ENCODE measurements around the gene PLXNA4. TPM values are rescaled to one million over a fixed set of nuclear protein-coding genes. Genes with fewer than 3 reads are reported as not detected.

The PLXNA4 gene
- total and polyA plus RNA-seq, 9 of the 15 experiments (the other 6 are each of a cell fraction or from before 2014, with no cell fraction given), result under 0.01 to 0.09 TPM; not detected in 7

- no peak for TF ChIP-seq ZNF239 (CRISPR knock-in tag; IDR thresholded peaks at IDR 0.05)
- TF ChIP-seq NR1H2 (CRISPR knock-in tag; IDR thresholded peaks at IDR 0.05), result no peak
- no peak for TF ChIP-seq EHMT2 (IDR thresholded peaks at IDR 0.05)
- no peak for TF ChIP-seq C11orf30 (IDR thresholded peaks at IDR 0.05; ENCODE audit: low read depth)
- no peak for TF ChIP-seq FOXK2 (conservative IDR thresholded peaks at IDR 0.05 in 1 of 2, IDR thresholded peaks at IDR 0.05 in 1 of 2; ENCODE audit: low read depth in 2 of 2)
- TF ChIP-seq GTF2E2 (tag; IDR thresholded peaks at IDR 0.05), result no peak
- TF ChIP-seq MEIS2 (IDR thresholded peaks at IDR 0.05; ENCODE audit: partially characterized antibody), result no peak
These were observed 3.7 kb downstream of the PLXNA4 start (continued) for GRCh38 chr7:132572526-132572925.

GRCh38 chr7:132571970-132572369, 4.3 kb downstream of the PLXNA4 start:
- no peaks in the 10 kb centered on the region for H3K9me3 ChIP-seq (replicated peaks; ENCODE audit: control insufficient read depth, insufficient read depth, low read depth, low read length)
- H3K27ac ChIP-seq (ENCODE audit: extremely low read depth, low read depth, low read length), result no peak overlapping the region
- peaks cover 22% of the 10 kb centered on the region; the same call in 1 of the 2 replicates for H4K20me1 ChIP-seq (replicated peaks; ENCODE audit: control insufficient read depth, insufficient read depth, low read length)
- TF ChIP-seq ETV5 (CRISPR knock-in tag; IDR thresholded peaks at IDR 0.05; ENCODE audit: low read depth) (no peak), PURB (CRISPR knock-in tag; IDR thresholded peaks at IDR 0.05; ENCODE audit: low read depth) (no peak), ZNF77 (CRISPR knock-in tag; IDR thresholded peaks at IDR 0.05) (no peak), MECOM (CRISPR knock-in tag; IDR thresholded peaks at IDR 0.05) (no peak), IRF9 (tag; IDR thresholded peaks at IDR 0.05) (no peak), TCF7 (IDR thresholded peaks at IDR 0.05; ENCODE audit: borderline replicate concordance) (no peak), RFX7 (CRISPR knock-in tag; IDR thresholded peaks at IDR 0.05) (no peak), THRAP3 (IDR thresholded peaks at IDR 0.05; ENCODE audit: borderline replicate concordance) (no peak), ATF7 (IDR thresholded peaks at IDR 0.05) (no peak), ZNF740 (CRISPR knock-in tag; IDR thresholded peaks at IDR 0.05) (no peak), ZNF740 (tag; IDR thresholded peaks at IDR 0.05) (no peak), GTF2F1 (IDR thresholded peaks at IDR 0.05; ENCODE audit: low read depth, low read length) (no peak), POLR2G (IDR thresholded peaks at IDR 0.05; ENCODE audit: low read depth, low read length) (no peak), BRCA1 (IDR thresholded peaks at IDR 0.05) (no peak), BRCA1 (CRISPR knock-in tag; IDR thresholded peaks at IDR 0.05) (no peak), POLR3G (IDR thresholded peaks at IDR 0.05; ENCODE audit: extremely low read depth, insufficient read length, insufficient replicate concordance) (no peak), TARDBP (IDR thresholded peaks at IDR 0.05) (no peak)
- peaks cover 40 to 61% of the 10 kb centered on the region in 2 experiments for H3K27me3 ChIP-seq (ENCODE audit: control insufficient read depth in 2 of 2, insufficient read depth in 2 of 2, low read length in 2 of 2)
- no peak overlapping the region for H2AFZ ChIP-seq (ENCODE audit: low read depth, low read length)
- ATAC-seq (no peak), DNase-seq (ENCODE audit: extremely low read depth in 1 of 4, low spot score in 3 of 4) (no peak), FAIRE-seq (no peak)
- H3K4me2 ChIP-seq (ENCODE audit: insufficient read depth, low read length), result no peak overlapping the region
- ChIA-PET POLR2A (no interaction called here), CTCF (ENCODE audit: low intra/inter-chr PET ratio) (no interaction called here)
- no peaks in the 10 kb centered on the region for H3K9me1 ChIP-seq (ENCODE audit: control insufficient read depth, insufficient read depth, low read length)
- H3K36me3 ChIP-seq (ENCODE audit: control insufficient read depth, insufficient read depth, low read length), result no peaks in the 10 kb centered on the region
- peaks cover 0 to 4% of the 10 kb centered on the region in 2 experiments; a peak in 1 of 5 replicates for H3K4me1 ChIP-seq (replicated peaks in 1 of 2; ENCODE audit: control insufficient read depth in 2 of 2, insufficient read depth in 2 of 2, low read length in 2 of 2)
- intact Hi-C loops (cut with micrococcal nuclease) (no loop called here), in situ Hi-C loops (cut with MboI) (loop anchor here (5.0 to 10.0 kb wide), 2 partner anchors 250 to 877 kb away; no protein-coding TSS in a partner anchor)
- WGBS (ENCODE audit: insufficient coverage, low coverage, missing lambda C conversion rate), result 2% methylated on average over 2 of the region's 2 CpGs
- H3K4me3 ChIP-seq, result no peak overlapping the region
- H3K9ac ChIP-seq (ENCODE audit: insufficient read depth in 1 of 2, low read depth in 2 of 2, low read length in 2 of 2), result no peak overlapping the region
- no TSS peak for BruUV-seq (replicated peaks)
- H3K79me2 ChIP-seq (ENCODE audit: control insufficient read depth, insufficient read depth, low read length), result no peaks in the 10 kb centered on the region
